Measurements from ENCODE around the gene DYRK1A.
"Not testable (repeated sequence)": the region's sequence is repeated elsewhere in the genome, so short reads cannot be mapped to it uniquely, and the experiment has no call there.

The DYRK1A gene

GRCh38 chr21:37484535-37485474, 118.2 kb downstream of the DYRK1A start:
- no peak for DNase-seq (ENCODE audit: low read depth)

GRCh38 chr21:37489553-37489952, 123.0 kb downstream of the DYRK1A start:
- DNase-seq (ENCODE audit: low read depth), result no peak

- DNase-seq (ENCODE audit: low read depth), result no peak
These were observed 123.5 kb downstream of the DYRK1A start for GRCh38 chr21:37490084-37490483.

- no peak for DNase-seq (ENCODE audit: low read depth)
These were observed 130.4 kb downstream of the DYRK1A start for GRCh38 chr21:37496972-37497371.

- no peak for DNase-seq (ENCODE audit: low read depth)
These were observed 132.1 kb downstream of the DYRK1A start for GRCh38 chr21:37498664-37499063.

- no peak for DNase-seq (ENCODE audit: low read depth)
These were observed 136.4 kb downstream of the DYRK1A start for GRCh38 chr21:37502947-37503346.

GRCh38 chr21:37503848-37504467, 137.4 kb downstream of the DYRK1A start:
- no peak for DNase-seq (ENCODE audit: low read depth)

- DNase-seq (ENCODE audit: low read depth), result no peak
These were observed 139.4 kb downstream of the DYRK1A start for GRCh38 chr21:37505963-37506362.

GRCh38 chr21:37507716-37508115, 141.1 kb downstream of the DYRK1A start:
- DNase-seq (ENCODE audit: low read depth), result no peak

- no peak for DNase-seq (ENCODE audit: low read depth)
These were observed 141.8 kb downstream of the DYRK1A start for GRCh38 chr21:37508341-37508740.

- no peak for DNase-seq (ENCODE audit: low read depth)
These were observed 143.3 kb downstream of the DYRK1A start for GRCh38 chr21:37509802-37510393.

- DNase-seq (ENCODE audit: low read depth), result no peak
These were observed 145.3 kb downstream of the DYRK1A start for GRCh38 chr21:37511848-37512247.

- DNase-seq (ENCODE audit: low read depth), result no peak
These were observed 146.8 kb downstream of the DYRK1A start for GRCh38 chr21:37513383-37513782.

GRCh38 chr21:37514038-37514667, 147.6 kb downstream of the DYRK1A start:
- no peak for DNase-seq (ENCODE audit: low read depth)

- no peak for DNase-seq (ENCODE audit: low read depth)
These were observed 150.4 kb downstream of the DYRK1A start for GRCh38 chr21:37516998-37517397.

- DNase-seq (ENCODE audit: low read depth), result no peak
These were observed 154.2 kb downstream of the DYRK1A start for GRCh38 chr21:37520801-37521200.

GRCh38 chr21:37521658-37522057, 155.1 kb downstream of the DYRK1A start:
- DNase-seq (ENCODE audit: low read depth), result no peak

- DNase-seq (ENCODE audit: low read depth), result no peak
These were observed 156.2 kb downstream of the DYRK1A start for GRCh38 chr21:37522641-37523295.

GRCh38 chr21:37524944-37525343, 158.4 kb downstream of the DYRK1A start:
- not testable (repeated sequence) for DNase-seq (ENCODE audit: low read depth)

- no peak for DNase-seq (ENCODE audit: low read depth)
These were observed 159.2 kb downstream of the DYRK1A start for GRCh38 chr21:37525810-37526209.

- no peak for DNase-seq (ENCODE audit: low read depth)
These were observed 160.5 kb downstream of the DYRK1A start for GRCh38 chr21:37527103-37527502.

- DNase-seq (ENCODE audit: low read depth), result no peak
These were observed 161.1 kb downstream of the DYRK1A start for GRCh38 chr21:37527716-37528115.
